Prostate gland (tissue), 2 donors: ENCODE data around the gene ATXN1.

Experiments
- POLR2AphosphoS5 ChIP-seq: sonication (generic); formaldehyde crosslinking; IDR thresholded peaks from one replicate; pipeline ENCODE4 v1.6.1; 2017; ENCODE audit warnings: antibody characterized with exemption
- TF ChIP-seq, protein P1 (sequence below), 4 experiments: fragments of 200-600 bp in 2 of 4; fragments of 450-650 bp in 2 of 4; sonication (generic) in 2 of 4; IDR thresholded peaks; 1 replicate in 3 of 4; 2 replicates in 1 of 4; pipeline ENCODE4 v1.5.1; 2016 to 2019; ENCODE audit warnings: antibody characterized with exemption in 4 of 4, mild to moderate bottlenecking in 2 of 4, moderate library complexity in 2 of 4

DNA sequence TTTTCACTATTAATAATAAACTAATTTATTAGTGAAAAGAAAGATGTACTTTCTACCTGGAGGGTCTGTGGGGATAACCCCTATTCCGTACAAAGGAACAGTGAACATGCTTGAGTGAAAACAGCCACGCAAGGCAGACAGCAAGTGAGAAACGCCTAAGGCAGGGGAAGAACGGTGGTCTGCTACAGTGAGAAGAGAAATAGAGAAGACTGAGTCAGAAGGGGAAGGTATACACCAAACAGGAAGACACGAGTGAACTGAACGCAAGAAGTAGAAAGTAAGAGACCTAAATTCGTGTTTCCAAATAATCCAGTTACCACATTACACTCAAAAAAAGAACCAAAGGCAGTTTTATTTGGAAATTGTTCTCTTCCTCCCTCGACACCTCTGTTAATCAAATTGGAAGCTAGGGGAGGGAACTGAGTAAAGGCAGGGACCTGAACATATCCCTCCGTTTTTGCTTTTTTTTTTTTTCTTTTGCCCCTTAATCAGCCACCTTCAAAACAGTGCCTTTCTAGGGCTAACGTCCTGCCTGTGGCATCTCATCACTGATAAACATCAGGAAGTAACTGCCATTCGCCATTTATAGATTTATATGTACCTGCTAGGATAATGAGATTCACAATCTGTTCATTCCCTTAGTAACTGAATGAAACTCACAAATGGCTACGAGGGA, 48.9 kb downstream of the ATXN1 start:
- TF ChIP-seq, protein P1, sequence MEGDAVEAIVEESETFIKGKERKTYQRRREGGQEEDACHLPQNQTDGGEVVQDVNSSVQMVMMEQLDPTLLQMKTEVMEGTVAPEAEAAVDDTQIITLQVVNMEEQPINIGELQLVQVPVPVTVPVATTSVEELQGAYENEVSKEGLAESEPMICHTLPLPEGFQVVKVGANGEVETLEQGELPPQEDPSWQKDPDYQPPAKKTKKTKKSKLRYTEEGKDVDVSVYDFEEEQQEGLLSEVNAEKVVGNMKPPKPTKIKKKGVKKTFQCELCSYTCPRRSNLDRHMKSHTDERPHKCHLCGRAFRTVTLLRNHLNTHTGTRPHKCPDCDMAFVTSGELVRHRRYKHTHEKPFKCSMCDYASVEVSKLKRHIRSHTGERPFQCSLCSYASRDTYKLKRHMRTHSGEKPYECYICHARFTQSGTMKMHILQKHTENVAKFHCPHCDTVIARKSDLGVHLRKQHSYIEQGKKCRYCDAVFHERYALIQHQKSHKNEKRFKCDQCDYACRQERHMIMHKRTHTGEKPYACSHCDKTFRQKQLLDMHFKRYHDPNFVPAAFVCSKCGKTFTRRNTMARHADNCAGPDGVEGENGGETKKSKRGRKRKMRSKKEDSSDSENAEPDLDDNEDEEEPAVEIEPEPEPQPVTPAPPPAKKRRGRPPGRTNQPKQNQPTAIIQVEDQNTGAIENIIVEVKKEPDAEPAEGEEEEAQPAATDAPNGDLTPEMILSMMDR (IDR thresholded peaks at IDR 0.05), result no peak
- no peak for TF ChIP-seq POLR2AphosphoS5
